Cortex of kidney (tissue), 1 donor: ENCODE measurements around the gene AUTS2.
"Not testable (repeated sequence)": the region's sequence is repeated elsewhere in the genome, so short reads cannot be mapped to it uniquely, and the experiment has no call there.

Experiments
- DNase-seq: peaks from one replicate; lab custom pipeline; 2025; lab: John Stamatoyannopoulos, UW

Gene AUTS2

GRCh38 chr7:70631718-70632117, 1033.4 kb downstream of the AUTS2 start:
- DNase-seq: no peak

GRCh38 chr7:70632400-70632799, 1034.1 kb downstream of the AUTS2 start:
- no peak for DNase-seq

GRCh38 chr7:70634071-70634470, 1035.8 kb downstream of the AUTS2 start:
- DNase-seq: no peak

GRCh38 chr7:70634610-70635068, 1036.4 kb downstream of the AUTS2 start:
- no peak for DNase-seq

- DNase-seq: no peak
These were observed 1037.4 kb downstream of the AUTS2 start for GRCh38 chr7:70635633-70636032.

GRCh38 chr7:70636169-70636568, 1037.9 kb downstream of the AUTS2 start:
- no peak for DNase-seq

- DNase-seq: no peak
These were observed 1039.5 kb downstream of the AUTS2 start for GRCh38 chr7:70637726-70638125.

- DNase-seq: no peak
These were observed 1040.2 kb downstream of the AUTS2 start for GRCh38 chr7:70638158-70639107.

- no peak for DNase-seq
These were observed 1042.1 kb downstream of the AUTS2 start for GRCh38 chr7:70640266-70640833.

GRCh38 chr7:70641882-70642281, 1043.6 kb downstream of the AUTS2 start:
- DNase-seq: no peak

GRCh38 chr7:70645279-70645678, 1047.0 kb downstream of the AUTS2 start:
- DNase-seq: no peak

- DNase-seq: no peak
These were observed 1047.6 kb downstream of the AUTS2 start for GRCh38 chr7:70645876-70646351.

GRCh38 chr7:70646536-70647248, 1048.4 kb downstream of the AUTS2 start:
- DNase-seq: no peak

GRCh38 chr7:70647801-70648498, 1049.7 kb downstream of the AUTS2 start:
- no peak for DNase-seq

- not testable (repeated sequence) for DNase-seq
These were observed 1050.2 kb downstream of the AUTS2 start for GRCh38 chr7:70648499-70648861.

GRCh38 chr7:70649323-70649722, 1051.0 kb downstream of the AUTS2 start:
- DNase-seq: no peak

- DNase-seq: no peak
These were observed 1055.9 kb downstream of the AUTS2 start for GRCh38 chr7:70654146-70654545.

GRCh38 chr7:70654979-70655378, 1056.7 kb downstream of the AUTS2 start:
- DNase-seq: no peak

GRCh38 chr7:70655694-70656093, 1057.4 kb downstream of the AUTS2 start:
- DNase-seq: no peak

GRCh38 chr7:70657571-70657970, 1059.3 kb downstream of the AUTS2 start:
- no peak for DNase-seq

- DNase-seq: no peak
These were observed 1059.8 kb downstream of the AUTS2 start for GRCh38 chr7:70657989-70658632.
